GM19193 (cell line): ENCODE measurements around the gene ZBTB40.

Experiments used
- POLR2A ChIP-seq: IDR thresholded peaks from 4 replicates; pipeline ENCODE4 v1.6.1; 2011; ENCODE audit not compliant: insufficient read depth, insufficient read length; ENCODE audit errors: extremely low read depth

Gene ZBTB40

GRCh38 chr1:22563671-22564602 is 112.3 kb downstream of the ZBTB40 start:
- TF ChIP-seq POLR2A = no peak

GRCh38 chr1:22566161-22566560 is 114.5 kb downstream of the ZBTB40 start:
- TF ChIP-seq POLR2A = no peak

DNA sequence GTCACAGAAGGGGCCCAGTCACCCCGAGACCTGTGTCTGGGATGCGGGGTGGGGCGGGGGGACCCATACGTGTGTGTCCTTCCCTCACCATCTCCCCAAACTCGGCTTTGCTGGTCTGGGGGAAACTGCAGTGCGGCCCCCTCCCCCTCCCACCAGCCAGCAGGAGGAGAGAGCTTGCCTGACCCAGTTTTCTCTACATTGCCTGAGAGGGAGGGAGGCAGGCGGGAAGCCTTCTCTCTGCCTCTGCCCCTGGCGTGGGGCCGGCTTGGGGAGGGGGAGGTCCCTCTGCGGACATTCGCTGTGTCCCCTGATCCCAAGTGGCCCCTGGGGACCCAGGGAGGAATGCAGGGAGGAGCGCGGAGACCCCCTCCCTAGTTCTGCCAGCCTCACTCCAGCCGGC is 115.5 kb downstream of the ZBTB40 start:
- no peak for TF ChIP-seq POLR2A

DNA sequence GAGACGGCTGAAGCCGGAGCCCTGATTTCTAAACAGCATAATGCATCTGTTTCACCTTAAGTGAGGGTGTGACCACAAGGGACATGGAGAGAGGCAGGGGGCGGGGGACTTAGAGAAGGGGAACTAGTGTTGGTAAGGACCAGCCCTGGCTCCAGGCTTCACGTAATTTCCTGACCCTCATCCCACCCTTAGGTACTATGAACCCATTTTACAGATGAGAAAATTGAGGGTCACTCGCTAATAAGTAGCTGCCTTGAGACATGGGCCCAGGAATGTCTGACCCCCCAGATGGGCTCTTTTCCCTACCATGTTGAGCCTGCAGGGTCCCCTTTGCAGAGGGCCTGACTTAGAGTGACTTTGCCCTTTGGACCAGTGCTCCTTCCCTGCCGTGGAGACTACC is 116.3 kb downstream of the ZBTB40 start:
- TF ChIP-seq POLR2A = no peak

- no peak for TF ChIP-seq POLR2A
Measured at GRCh38 chr1:22569269-22569668, 117.6 kb downstream of the ZBTB40 start.

- TF ChIP-seq POLR2A = no peak
Measured at GRCh38 chr1:22570140-22570909, 118.7 kb downstream of the ZBTB40 start.

DNA sequence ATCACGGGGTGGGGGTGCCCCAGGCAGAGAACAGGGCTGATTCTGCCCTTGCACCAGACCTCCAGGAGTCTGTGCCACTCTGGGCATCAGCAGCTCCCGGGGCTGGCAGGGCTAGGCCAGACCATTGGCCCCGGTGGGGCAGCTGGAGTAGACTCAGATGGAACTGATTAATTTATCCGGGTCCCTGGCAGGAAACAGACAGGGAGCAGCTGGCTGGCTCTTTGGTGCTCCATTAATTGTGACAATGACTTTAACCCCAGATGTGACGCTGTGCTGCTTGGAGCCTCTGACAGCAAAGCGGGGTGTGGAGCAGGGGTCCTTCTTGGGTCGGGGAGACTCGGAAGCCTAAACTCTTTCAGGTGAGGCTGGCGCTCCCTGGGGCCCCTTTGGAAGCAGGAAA is 121.2 kb downstream of the ZBTB40 start:
- TF ChIP-seq POLR2A = no peak

DNA sequence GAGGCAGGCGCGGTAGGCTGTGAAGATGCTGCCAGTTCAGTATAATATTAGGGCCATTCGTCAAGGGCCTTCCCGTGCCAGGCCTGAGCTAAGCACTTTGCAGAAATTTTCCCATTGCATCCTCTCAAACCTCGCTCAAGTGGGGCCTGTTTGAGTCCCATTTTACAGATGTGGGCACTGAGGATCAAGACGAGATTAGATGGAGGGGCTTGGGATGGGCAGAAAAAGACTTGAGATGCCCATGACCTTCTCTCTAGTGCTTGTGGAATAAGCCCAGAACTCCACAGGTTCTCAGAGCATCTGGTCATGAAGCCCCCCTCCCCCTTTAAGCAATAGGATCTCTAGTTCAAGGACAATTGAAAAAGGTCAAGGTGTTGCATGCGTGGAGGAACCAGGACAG is 121.6 kb downstream of the ZBTB40 start:
- TF ChIP-seq POLR2A = no peak

- TF ChIP-seq POLR2A = no peak
Measured at GRCh38 chr1:22575532-22576149, 124.0 kb downstream of the ZBTB40 start.

- TF ChIP-seq POLR2A = no peak
Measured at GRCh38 chr1:22576150-22576544, 124.5 kb downstream of the ZBTB40 start.

- TF ChIP-seq POLR2A = no peak
Measured at GRCh38 chr1:22576617-22577016, 125.0 kb downstream of the ZBTB40 start.

DNA sequence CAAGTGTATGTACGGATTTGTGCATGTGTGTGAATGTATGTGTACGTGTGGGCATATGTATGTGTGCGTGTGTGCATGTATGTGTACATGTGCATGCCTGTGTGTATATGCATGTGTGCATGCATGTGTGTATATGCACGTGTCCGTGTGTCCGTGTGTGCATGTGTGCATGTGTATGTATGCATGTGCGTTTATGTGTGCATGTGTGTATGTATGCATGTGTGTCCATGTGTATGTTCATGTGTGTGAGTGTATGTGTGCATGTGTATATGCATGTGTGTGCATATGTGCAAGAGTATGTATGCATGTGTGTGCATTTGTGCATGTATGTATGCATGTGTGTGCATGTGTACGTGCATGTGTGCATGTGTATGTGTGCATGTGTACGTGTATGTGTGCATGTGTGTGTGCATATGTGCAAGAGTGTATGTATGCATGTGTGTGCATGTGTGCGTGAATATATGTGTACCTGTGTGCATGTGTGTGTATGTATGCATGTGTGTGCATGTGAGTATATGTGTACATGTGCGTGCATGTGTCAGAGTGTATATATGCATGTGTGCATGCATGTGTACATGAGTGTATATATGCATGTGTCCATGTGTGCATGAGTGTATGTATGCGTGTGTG is 127.2 kb downstream of the ZBTB40 start:
- TF ChIP-seq POLR2A = no peak

DNA sequence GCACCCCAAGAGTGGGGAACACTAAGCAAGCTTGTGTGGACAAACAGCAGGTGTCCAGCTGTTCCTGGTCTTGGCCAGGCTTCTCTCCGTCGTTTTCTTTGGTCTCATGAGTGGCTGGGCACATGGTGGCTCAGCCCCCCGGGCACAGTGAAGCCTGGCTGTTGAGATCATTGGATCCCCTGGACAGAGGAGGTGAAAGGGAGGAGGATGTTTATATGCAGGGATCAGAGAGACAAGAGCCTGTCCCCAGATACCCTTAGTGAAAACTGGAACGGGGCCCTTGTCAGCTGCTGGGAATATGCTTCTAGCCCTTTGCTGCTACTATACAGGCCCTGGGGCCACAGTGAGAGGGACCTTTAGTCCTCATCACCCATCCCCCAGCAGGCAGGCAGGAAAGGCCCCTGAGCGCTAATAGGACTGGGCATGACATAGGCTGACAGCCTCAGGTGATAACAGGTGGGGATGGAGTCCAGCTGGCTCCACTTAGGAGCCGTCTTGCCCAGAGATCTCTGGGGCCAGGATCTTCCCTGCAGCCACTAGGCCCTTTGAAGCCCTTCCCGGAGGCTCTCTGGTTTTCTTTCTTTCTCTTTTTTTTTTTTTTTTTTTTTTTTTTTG is 128.0 kb downstream of the ZBTB40 start:
- no peak for TF ChIP-seq POLR2A
